ENCODE results near the gene NMT2.

The NMT2 gene

GRCh38 chr10:15103513-15103912 lies 65.0 kb downstream of the NMT2 start:
- H3K4me1 ChIP-seq: peaks cover 0 to 19% (median 10%) of the 10 kb centered on the region in 4 donors
- no peaks in the 10 kb centered on the region for H3K9me3 ChIP-seq
- H3K27ac ChIP-seq: no peak overlapping the region
- H3K4me3 ChIP-seq: no peak overlapping the region
- TF ChIP-seq CTCF (IDR thresholded peaks at IDR 0.05): no peak
- DNase-seq: no peak
- intact Hi-C loops (cut with DNase I; ENCODE audit: low total_unique reads): no loop called here
- H3K36me3 ChIP-seq: peaks cover 21 to 66% (median 33%) of the 10 kb centered on the region in 3 donors
- H3K27me3 ChIP-seq: no peaks in the 10 kb centered on the region

GRCh38 chr10:15099886-15100285 lies 68.6 kb downstream of the NMT2 start:
- Histone ChIP-seq H3K4me3 (no peak overlapping the region), H3K36me3 (peaks cover 15 to 39% (median 22%) of the 10 kb centered on the region in 3 donors), H3K9me3 (no peaks in the 10 kb centered on the region), H3K4me1 (peaks cover 0 to 31% (median 22%) of the 10 kb centered on the region in 4 donors), H3K27me3 (no peaks in the 10 kb centered on the region), H3K27ac (no peak overlapping the region)
- DNase-seq: no peak
- intact Hi-C loops (cut with DNase I; ENCODE audit: low total_unique reads): loop anchor here (10.0 kb wide), 2 partner anchors 65 to 145 kb away; partner anchors contain the start of genes DCLRE1C, MEIG1 and NMT2
- TF ChIP-seq CTCF (IDR thresholded peaks at IDR 0.05): no peak

GRCh38 chr10:15097011-15097812 lies 71.3 kb downstream of the NMT2 start, which contains the start of gene RPP38:
TSS of gene RPP38 (plus strand) at chr10:15097355. CDS start at chr10:15103315, 5,960 bp downstream.
- H3K27ac ChIP-seq: peak within 1 kb of the TSS; percentile 87 to 91
- TF ChIP-seq CTCF (IDR thresholded peaks at IDR 0.05): no peak
- intact Hi-C loops (cut with DNase I; ENCODE audit: low total_unique reads): loop anchor here (10.0 kb wide), 2 partner anchors 68 to 142 kb away; partner anchors contain the start of genes DCLRE1C, MEIG1 and NMT2

GRCh38 chr10:15096661-15097010 lies 71.9 kb downstream of the NMT2 start:
- H3K27me3 ChIP-seq: peaks cover 0 to 3% of the 10 kb centered on the region in 2 donors
- peak overlapping the region; percentile 87 to 91 for H3K27ac ChIP-seq
- intact Hi-C loops (cut with DNase I; ENCODE audit: low total_unique reads): loop anchor here (10.0 kb wide), 2 partner anchors 68 to 142 kb away; partner anchors contain the start of genes DCLRE1C, MEIG1 and NMT2
- no peak for DNase-seq
- peaks cover 0 to 31% (median 22%) of the 10 kb centered on the region in 4 donors for H3K4me1 ChIP-seq
- H3K36me3 ChIP-seq: peaks cover 0 to 6% (median 0%) of the 10 kb centered on the region in 3 donors
- H3K9me3 ChIP-seq: no peaks in the 10 kb centered on the region
- TF ChIP-seq CTCF (IDR thresholded peaks at IDR 0.05): no peak
- H3K4me3 ChIP-seq: peak overlapping the region; percentile 80 to 93

More at GRCh38 chr10:15097011-15097812, 71.3 kb downstream of the NMT2 start, which contains the start of gene RPP38:
- DNase-seq: peak; percentile 94 to 98
- Histone ChIP-seq H3K4me1 (peaks cover 0 to 31% (median 22%) of the 10 kb centered on the region in 4 donors), H3K4me3 (peak within 1 kb of the TSS; percentile 80 to 93), H3K36me3 (peaks cover 0 to 12% (median 0%) of the 10 kb centered on the region in 3 donors), H3K9me3 (no peaks in the 10 kb centered on the region), H3K27me3 (peaks cover 0 to 3% of the 10 kb centered on the region in 2 donors)

- DNase-seq: no peak
- Histone ChIP-seq H3K36me3 (no peaks in the 10 kb centered on the region), H3K27ac (no peak overlapping the region), H3K9me3 (no peaks in the 10 kb centered on the region), H3K4me1 (peaks cover 0 to 22% (median 9%) of the 10 kb centered on the region in 4 donors), H3K4me3 (no peak overlapping the region), H3K27me3 (peaks cover 0 to 3% of the 10 kb centered on the region in 2 donors)
- intact Hi-C loops (cut with DNase I; ENCODE audit: low total_unique reads): loop anchor here (10.0 kb wide), 2 partner anchors 72 to 138 kb away; partner anchors contain the start of genes DCLRE1C, MEIG1 and NMT2
- TF ChIP-seq CTCF (IDR thresholded peaks at IDR 0.05): no peak
Measured at GRCh38 chr10:15092855-15093408, 75.6 kb downstream of the NMT2 start.
